Measurements from ENCODE around the gene CIITA. TPM values are rescaled to one million over a fixed set of nuclear protein-coding genes. Genes with fewer than 3 reads are reported as not detected.
A peak's percentile ranks its signal among the peaks of the same experiment; 100 is the strongest.

CIITA gene
- total and polyA plus RNA-seq, 10 of the 15 experiments (the other 5 are each of a cell fraction or from before 2014, with no cell fraction given) = 11.5 to 145 (median 49.7) TPM

DNA sequence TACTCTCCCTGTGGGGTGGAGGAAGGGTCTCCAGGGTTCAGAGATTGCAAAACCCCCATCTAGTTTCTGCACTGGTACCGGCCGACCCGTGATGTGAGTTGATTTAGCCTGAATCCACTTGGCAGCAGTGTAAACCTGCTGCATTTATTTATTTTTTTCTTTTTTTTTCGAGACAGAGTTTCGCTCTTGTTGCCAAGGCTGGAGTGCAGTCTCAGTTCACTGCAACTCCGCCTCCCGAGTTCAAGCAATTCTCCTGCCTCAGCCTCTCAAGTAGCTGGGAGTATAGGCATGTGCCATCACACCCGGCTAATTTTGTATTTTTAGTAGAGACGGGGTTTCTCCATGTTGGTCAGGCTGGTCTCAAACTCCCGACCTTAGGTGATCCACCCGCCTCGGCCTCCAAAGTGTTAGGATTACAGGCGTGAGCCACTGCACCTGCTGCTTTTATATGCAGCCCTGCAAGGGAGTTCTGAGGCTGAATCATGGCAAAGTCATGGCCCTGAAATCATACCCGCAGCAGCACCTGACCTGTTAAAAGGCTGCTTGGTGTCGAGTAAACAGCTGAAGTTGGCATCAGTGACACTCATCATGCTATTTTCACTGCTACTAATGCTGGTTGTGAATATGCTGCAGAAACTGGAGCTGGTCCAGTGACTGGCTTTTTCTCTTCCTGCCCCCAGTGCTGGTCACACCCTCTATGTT, 43.9 kb downstream of the CIITA start (continued):
- no peak for TF ChIP-seq NFYB (IDR thresholded peaks at IDR 0.05; ENCODE audit: insufficient read depth, low read depth, low read length)
- no peak for TF ChIP-seq ZNF274 (IDR thresholded peaks at IDR 0.05; ENCODE audit: insufficient read depth, insufficient read length)
- TF ChIP-seq PAX8 (IDR thresholded peaks at IDR 0.05) = no peak
- TF ChIP-seq WRNIP1 (IDR thresholded peaks at IDR 0.05; ENCODE audit: borderline replicate concordance, low read depth, low read length) = no peak
- TF ChIP-seq MTA3 (IDR thresholded peaks at IDR 0.05; ENCODE audit: borderline replicate concordance, low read length) = no peak
- no peak for TF ChIP-seq ZNF207 (IDR thresholded peaks at IDR 0.05; ENCODE audit: borderline replicate concordance)

- SMC1A ChIA-PET (ENCODE audit: uncharacterized antibody, unreplicated experiment) = interaction anchor here (0.9 to 1.9 kb wide), 6 partner anchors 9 to 173 kb away, joined by 3 to 9 read pairs (median 3); no protein-coding TSS in a partner anchor
Observed at GRCh38 chr16:10921536-10922327, 44.7 kb downstream of the CIITA start.

More at GRCh38 chr16:10921536-10922327, 44.7 kb downstream of the CIITA start:
- H3K4me2 ChIP-seq (ENCODE audit: control insufficient read depth, insufficient read depth) = no peak overlapping the region
- H3K36me3 ChIP-seq (ENCODE audit: control insufficient read depth in 2 of 2, insufficient read depth in 2 of 2, low read length in 1 of 2) = peaks cover 38 to 39% of the 10 kb centered on the region in 2 experiments
- in situ Hi-C loops (cut with MboI) = no loop called here
- FAIRE-seq = peak; percentile 44
- POLR2A ChIA-PET = interaction anchor here (0.5 to 2.8 kb wide), 5 partner anchors 9 to 148 kb away, joined by 3 to 10 read pairs (median 3); no protein-coding TSS in a partner anchor
- RAD21 ChIA-PET (ENCODE audit: unreplicated experiment) = interaction anchor here (0.5 to 1.3 kb wide), 3 partner anchors 45 to 178 kb away, joined by 3 to 5 read pairs (median 3); partner anchors contain the start of genes CIITA and NUBP1
- no peak for DNase-seq (ENCODE audit: low read depth, low spot score)
- no peak overlapping the region for H3K27ac ChIP-seq (ENCODE audit: control insufficient read depth, insufficient read depth)
- H3K27me3 ChIP-seq (replicated peaks in 1 of 2; ENCODE audit: control insufficient read depth in 2 of 2, insufficient read depth in 2 of 2, low read length in 1 of 2) = no peaks in the 10 kb centered on the region
- H4K20me1 ChIP-seq (ENCODE audit: control insufficient read depth, insufficient read depth) = no peaks in the 10 kb centered on the region
- intact Hi-C loops (cut with micrococcal nuclease; ENCODE audit: unreplicated experiment) = no loop called here
- CTCF ChIA-PET = interaction anchor here (1.3 to 3.1 kb wide), 3 partner anchors 25 to 407 kb away, joined by 3 to 13 read pairs (median 4); no protein-coding TSS in a partner anchor
- no peak overlapping the region for H3K4me3 ChIP-seq
- 93% methylated on average over 10 of the region's 10 CpGs for WGBS (ENCODE audit: insufficient coverage, insufficient replicate concordance, low lambda C conversion rate, missing lambda C conversion rate)
- no peak overlapping the region for H2AFZ ChIP-seq (ENCODE audit: control insufficient read depth, low read depth, low read length)
- TF ChIP-seq ETV6 (conservative IDR thresholded peaks at IDR 0.05 in 1 of 2, IDR thresholded peaks at IDR 0.05 in 1 of 2; ENCODE audit: borderline replicate concordance in 1 of 2, low read depth in 1 of 2) (no peak), PML (IDR thresholded peaks at IDR 0.05; ENCODE audit: low read length) (peak; percentile 38; the same call in 1 of the 2 replicates), SMAD1 (IDR thresholded peaks at IDR 0.05; ENCODE audit: low read depth, partially characterized antibody) (peak; percentile 66)
- peaks cover 7% of the 10 kb centered on the region for H3K4me1 ChIP-seq (ENCODE audit: control insufficient read depth, insufficient read depth, low read length)
- H3K79me2 ChIP-seq (ENCODE audit: control insufficient read depth, insufficient read depth, low read length) = no peaks in the 10 kb centered on the region
- no peaks in the 10 kb centered on the region for H3K9me3 ChIP-seq (replicated peaks; ENCODE audit: control insufficient read depth, insufficient read depth, low read length)
- no TSS peak for BruUV-seq (replicated peaks)
- no peak overlapping the region for H3K9ac ChIP-seq (ENCODE audit: control insufficient read depth, insufficient read depth, low read length)
- no peak for ATAC-seq
